GF-D8 (cell line): ENCODE data around the gene PSMG3.

Experiments used
- DNase-seq: peaks from one replicate; lab custom pipeline; 2025; lab: John Stamatoyannopoulos, UW

PSMG3 gene

DNA sequence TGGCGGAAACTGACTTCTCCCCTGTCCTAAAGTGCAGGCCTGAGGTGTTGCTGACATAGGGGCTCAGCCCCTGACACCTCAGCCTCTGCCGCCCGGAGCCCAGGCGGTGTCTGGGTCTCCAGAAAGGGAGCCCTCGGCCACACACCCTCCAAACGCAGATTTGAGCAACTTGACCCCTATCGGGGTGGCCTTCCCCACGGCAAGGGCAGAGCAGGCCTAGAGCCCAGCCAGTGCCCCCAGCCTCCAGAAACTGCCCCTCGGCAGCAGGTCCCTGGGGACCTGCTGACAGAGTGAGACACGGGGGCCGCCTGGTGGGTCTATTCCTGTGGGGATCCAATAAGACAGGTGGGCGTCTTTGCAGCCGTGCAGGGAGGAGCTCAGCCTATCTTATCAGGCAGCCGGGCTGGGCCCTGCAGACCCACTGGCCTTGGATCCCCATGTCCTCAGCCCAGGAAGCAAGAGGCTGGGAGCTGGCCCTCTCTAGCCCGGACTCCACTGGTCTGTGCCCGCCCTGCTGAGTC, 24.9 kb downstream of the PSMG3 start:
- no peak for DNase-seq

DNA sequence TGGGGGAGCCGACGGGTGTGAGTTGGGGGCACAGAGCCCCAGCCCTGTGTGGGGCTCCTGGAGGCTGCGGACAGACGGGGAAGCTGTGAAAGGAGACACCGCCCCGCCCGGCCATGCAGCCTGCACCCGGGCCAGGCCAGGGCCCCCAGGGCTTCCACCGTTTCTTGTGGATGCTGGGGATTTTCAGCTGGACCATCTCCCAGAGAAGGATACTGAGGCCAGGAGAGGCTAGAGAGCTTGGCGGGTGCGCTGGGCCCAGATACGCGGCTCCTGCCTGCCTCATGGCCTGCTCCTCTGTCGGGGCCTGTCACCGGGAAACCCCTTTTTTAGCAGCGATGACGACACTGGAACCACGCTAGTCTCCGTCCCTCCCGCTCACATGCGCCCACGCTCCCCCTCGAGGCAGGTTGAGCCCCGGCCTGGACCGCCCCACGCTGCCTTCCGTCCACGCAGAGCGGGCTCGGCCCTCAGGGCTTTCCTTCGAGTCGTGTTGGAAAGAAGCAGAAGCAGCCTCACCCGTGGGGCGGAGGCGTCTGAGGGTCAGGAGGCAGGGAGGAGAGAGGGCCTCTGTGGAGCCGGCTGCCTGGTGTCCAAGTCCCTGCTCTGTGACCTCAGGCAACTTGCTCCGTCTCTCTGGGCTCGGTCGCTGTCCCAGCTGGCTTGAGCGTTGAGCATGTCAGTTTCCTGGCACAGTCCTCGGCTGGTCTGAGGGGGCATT, 25.5 kb downstream of the PSMG3 start:
- DNase-seq = no peak

DNA sequence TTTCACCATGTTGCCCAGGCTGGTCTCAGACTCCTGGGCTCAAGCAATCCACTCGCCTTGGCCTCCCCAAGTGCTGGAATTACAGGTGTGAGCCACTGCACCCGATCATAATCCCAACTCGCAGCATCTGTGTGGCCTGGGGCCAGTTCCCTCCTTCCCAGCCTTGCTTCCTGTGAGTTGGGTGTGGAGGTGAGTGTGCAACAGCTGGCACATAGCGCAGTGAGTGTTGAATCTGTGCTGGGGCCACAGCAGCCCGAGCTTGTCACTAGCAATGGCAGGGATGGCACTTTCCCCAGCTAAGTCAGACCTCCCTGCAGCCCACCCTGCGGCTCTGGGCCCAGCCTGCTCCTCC, 26.0 kb downstream of the PSMG3 start:
- DNase-seq = no peak

DNA sequence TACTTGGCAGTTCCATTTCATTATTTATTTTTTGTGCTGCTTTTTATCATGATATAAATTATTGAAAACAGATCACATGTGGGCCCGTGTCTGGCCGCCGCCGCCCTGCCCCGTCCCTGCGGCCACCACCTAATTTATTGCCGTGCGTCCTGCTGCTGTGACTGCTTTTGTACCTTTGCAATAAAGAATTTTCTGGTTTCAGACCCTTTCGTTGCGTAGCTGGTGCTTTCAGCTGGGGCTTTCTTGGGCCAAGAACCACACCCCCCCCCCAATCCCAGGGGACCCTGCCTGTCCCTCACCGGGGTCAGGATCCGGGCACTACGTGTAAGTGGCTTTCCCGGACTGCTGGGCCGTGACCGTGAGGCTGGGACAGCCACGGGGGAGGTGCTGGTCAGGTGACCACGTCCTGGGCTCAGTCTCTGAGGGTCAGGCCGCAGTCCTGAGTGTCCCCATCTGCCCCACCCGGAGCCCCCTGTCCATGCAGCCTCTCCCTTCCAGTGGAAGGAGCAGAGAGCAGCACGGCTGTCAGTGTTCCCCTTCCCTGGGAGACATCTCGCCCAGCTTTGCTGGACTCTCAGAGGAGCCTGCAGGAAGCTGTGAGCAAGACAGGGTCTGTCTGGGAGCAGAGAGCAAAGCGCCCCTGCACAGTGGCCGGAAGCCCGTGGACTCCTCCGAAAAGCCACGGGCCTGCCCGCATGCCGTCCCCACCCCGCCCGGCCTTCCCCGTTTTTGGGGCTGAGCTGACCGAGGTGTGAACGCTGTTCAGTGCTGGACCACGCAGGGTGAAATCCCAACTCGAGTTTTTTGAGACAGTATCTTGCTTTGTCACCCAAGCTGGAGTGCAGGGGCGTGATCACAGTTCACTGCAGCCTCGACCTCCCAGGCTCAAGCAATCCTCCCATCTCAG, 26.7 kb downstream of the PSMG3 start:
- no peak for DNase-seq

DNA sequence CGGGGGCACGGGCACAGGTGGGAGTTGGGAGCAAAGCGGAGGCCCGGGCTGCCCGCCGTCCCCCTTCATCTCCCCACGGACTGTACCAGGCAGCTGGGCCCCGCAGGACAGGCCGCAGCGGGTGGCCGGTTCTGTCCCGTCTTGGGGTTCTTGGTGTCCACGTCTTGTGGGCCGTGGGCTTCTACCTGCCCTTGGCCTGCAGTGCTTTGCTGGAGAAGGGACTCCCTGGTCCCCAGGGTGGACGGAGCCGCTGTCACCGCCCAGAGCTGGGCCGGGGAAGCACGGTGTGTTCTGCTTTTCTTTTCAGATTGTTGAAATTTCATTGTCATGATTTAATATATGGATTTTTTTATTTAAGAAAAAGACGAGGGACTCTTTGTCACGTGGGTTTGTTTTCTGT, 27.5 kb downstream of the PSMG3 start:
- no peak for DNase-seq

DNA sequence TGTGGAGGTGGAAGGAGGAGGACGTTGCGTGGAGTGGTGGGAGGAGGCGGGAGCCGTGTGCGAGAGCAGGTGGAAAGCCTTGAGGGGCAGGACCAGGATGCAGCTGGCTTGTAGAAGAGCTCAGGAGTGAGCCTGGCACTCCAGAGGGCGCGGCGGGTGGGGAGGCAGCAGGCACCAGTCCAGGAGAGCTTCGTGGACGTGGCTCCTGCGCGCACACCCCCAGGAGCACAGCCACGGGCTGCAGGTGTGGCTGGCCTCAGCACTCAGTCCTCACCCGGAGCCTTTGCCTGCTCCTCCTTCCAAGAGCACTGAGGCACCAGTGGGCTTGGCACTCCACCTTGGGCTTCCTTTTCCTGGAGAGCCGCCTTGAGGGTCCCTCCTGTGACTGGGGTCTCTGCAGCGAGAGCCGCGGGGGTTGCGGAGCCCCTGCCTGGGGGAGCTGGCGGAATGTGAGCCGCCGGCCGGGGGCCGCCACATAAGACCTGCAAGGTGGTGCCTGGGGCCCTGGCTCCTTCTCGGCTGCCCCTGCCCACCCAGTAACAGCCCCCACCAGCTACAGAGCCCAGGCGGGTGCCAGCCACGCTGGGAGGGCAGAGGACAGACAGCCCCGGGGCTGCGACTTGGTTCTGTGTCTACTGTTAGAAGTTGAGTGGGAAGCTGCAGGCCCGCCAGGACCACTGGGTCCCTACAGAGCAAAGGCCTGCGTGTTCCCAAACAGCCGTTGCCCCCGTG, 28.2 kb downstream of the PSMG3 start:
- DNase-seq = no peak

DNA sequence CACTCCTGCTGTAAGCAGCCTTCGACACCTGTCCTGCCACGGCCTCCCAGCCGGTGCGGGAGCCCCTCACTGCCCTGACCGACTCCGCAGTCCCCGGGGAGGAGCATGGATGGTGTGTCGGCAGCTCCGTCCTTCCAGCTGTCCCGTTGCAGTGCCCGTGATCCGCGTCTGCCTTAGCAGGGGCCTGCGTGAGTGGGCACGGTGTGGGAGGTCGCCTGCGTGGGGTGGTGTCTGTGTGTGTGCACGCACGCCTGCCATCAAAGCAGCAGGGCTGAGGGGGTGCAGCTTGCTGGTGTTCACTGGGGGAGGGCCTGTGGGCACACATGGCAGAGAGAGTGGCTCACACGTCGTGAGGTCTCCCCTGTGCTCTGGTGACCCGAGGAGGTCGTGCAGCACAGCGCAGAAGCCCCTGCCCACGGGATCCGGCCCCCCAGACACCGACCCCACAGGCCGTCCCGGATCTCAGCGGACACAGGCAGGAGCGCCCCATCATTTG, 29.0 kb downstream of the PSMG3 start:
- DNase-seq = no peak

DNA sequence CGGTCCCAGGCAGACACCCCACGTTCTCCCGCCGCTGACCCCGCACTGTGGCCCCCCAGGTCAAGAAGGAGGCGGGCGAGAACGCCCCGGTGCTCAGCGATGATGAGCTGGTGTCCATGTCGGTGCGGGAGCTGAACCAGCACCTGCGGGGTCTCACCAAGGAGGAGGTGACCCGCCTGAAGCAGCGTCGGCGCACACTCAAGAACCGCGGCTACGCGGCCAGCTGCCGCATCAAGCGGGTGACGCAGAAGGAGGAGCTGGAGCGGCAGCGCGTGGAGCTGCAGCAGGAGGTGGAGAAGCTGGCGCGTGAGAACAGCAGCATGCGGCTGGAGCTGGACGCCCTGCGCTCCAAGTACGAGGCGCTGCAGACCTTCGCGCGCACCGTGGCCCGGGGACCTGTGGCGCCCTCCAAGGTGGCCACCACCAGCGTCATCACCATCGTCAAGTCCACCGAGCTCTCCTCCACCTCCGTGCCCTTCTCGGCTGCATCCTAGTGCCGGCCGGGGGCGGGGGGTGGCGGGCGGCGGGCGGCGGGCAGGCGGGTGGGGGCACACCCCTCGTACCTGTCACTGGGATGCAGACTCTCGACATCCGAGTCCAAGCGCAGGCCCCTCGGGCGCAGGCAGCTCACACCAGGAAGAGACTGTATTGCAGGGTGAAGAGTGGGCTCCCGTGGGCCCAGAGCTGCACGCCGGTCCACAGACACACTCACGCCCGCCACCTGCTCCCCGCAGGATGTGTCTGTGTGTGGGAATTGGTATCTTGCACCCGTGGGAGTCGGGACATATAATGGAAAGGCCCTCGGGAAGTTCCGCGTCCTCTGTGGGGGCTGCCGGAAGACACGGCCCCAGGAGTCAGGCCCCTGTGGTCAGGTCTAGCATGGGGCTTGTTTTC, 29.7 kb downstream of the PSMG3 start:
- DNase-seq = no peak

DNA sequence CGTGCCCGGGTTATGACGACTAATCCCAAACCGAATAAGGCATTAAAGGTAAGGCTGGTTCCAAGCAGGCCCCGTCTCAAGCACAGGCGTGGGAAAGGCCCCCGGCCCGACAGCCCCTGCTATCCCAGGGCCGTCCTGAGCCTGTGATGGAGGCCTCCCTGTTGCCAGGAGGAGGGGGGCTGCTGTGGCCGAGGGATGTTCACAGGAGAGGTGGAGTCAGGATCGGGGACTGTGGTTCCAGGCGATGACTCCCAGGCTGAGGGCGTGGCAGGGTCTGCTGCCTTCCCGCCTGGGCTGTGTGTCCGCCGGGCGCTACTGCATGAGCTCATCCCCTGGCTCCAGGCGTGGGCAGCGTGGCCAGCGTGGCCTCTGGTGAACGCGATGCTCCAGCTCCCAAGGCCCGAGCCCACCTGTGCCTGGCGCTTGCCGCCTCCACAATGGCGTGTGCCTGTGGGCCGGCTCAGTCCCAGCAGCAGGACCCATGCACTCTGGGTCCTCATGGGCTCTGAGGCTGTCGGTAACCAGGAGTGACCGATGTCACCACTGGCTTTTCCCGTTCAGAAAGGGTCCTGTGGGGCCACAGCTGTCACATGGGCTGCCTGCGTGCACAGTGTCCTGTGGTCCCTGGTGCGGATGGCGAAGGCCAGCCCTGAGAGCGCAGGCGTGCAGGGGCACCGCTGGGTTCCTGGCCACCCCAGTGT, 30.5 kb downstream of the PSMG3 start:
- no peak for DNase-seq

DNA sequence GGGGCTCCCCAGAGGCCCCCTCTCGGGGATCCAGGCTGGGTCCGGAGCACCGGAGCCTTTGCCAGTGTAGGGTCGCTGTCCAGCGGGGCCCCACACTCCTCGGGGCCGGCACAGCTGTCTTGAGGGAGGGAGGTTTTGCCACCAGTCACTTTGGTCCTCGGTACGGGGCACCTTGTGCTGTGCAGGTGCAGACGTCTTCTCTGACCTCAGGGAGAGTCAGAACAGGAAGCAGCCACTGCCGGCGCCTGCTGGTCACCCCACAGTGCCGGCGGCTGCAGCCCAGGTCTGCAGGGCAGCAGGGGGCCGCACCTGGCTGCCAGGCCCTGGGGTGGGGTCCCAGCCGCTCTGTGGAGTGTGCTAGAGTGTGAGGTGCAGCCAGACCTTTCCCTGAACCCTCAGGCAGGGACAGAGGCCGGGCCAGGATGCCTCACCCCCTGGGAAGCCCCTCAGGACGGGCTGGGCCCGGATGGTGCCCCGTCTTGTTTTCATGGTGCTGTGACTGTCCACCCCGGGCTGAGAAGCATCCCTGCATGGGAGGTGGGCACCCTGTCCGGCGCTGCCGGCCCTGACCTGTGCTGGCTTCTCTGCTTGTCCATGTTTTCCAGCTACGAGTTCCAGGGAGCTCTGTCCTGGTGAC, 31.2 kb downstream of the PSMG3 start:
- no peak for DNase-seq

DNA sequence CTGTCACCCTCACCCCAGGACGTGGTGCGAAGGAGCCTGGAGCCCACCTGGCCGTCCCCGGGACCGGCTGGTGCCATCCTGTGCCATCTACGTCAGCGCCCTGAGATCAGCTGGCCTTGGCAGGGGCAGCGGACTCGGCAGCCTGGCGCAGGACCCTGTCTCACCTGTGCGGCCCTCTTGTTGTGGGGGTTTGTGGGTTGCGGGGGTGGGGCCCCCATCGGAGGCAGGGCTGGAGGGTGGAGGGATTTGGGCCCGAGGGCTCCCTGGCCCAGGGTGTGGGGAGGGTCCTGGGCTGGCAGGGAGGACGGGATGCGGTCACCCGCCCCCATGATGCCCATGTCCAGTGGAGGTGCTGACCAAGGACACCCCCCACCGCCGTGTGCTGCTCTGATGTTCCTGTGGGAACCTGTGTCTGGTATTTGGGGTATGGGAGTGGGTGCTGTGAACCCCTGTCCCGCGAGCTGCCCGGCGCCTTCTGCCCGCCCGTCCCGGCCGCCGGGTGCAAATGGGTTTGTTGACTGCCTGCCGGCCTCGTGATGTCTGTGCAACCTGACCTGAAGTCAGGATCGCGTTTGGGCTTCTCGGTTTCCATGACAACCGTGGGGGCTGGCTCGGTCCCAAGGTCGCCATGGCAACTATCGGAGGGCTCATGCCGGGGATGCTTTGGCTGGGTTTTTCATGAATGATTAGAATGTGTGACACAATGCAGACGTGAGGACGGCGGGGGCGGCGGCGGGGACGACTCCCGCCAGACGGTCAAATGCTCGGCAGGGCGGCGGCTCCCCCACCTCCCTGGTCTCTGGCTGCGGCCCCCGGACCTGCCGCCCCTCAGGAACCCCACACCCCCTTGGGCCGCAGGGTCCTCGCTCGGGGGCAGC, 32.1 kb downstream of the PSMG3 start:
- no peak for DNase-seq

DNA sequence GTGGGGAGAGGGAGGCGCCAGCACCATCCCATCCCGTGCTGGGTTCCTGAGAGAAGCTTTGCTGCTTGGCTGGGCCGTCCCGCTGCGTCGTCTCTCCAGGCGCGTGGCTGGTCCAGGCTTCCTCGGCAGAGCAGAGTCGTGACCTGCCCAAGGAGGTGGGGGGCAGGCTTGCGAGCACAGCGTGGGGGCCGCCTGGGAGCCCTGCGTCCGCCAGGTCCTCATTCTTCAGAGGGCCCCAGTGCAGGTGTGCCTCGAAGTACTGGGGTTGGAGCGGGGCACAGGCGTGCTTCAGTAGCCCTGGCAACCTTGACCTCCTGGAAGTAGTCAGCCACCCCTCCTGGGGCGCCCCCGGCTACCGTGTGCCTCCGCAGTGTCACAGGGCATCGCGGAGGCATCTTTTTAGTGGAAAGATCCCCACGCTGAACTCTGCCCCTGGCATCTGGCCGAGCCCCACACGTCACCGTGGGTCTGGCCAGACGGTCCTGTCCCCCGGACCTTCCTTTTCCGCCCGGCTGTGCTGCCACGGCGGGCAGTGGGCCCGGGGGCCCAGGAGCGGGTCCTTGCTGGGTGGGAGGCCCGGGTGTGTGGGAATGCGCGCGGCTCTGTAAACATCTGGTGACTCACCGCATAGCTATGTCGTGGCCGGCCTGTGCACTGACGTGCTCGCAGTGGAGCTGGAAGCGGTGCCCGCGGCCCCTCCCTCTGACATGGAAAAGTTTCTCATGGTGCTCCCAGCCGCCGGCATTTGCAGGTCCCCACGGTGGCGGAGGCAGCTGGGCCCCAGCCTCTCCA, 32.9 kb downstream of the PSMG3 start:
- DNase-seq = no peak

DNA sequence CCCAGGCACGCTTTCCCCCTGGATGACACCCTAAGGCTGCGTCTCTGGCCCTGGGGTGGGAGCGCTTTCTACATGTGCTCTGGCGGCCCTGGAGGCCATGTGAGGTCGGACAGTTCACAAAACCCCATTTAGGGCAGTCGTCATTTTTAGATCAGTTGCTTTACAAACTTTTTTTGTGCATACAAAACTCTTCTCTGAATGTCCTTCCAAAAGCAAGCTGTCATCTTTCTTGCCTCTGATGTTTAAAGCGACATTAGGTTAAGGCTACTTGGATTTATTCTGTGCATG, 33.4 kb downstream of the PSMG3 start:
- no peak for DNase-seq

DNA sequence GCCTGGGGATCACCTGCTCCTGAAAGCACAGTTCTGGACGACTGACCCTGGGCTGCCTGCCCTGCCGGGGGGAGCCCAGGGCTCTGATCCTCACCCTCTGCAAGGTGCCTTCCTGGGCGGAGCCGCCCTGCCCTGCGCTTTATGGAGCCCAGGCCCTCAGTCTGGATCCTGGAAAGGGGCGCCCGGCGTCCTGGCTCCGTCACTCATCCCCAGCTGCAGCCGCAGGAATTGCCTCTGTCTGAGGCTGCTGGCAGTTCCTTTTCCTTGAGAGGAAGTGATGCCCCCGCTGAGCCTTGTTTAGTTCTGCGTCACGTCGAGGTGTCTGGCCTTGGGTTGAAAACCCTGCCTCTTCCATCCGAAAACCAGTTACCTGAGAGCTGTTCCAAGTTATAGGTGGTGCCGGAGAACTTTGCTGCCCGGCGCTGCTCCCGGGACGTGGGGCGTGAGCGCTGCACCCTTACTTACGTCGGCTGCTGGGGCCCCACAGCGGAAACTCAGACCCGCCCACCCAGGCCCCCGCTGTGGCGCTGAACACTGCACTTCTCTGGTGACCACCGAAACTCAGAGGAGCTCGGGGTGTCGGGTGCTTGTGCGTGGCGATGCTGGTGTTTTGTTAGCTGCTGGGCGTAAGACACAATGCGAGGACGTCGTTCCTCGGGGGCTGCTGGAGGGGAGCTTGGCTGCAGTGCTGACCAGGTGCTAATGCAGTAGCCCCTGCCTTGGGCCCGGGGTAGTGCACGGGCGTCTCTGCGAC, 34.0 kb downstream of the PSMG3 start:
- no peak for DNase-seq

DNA sequence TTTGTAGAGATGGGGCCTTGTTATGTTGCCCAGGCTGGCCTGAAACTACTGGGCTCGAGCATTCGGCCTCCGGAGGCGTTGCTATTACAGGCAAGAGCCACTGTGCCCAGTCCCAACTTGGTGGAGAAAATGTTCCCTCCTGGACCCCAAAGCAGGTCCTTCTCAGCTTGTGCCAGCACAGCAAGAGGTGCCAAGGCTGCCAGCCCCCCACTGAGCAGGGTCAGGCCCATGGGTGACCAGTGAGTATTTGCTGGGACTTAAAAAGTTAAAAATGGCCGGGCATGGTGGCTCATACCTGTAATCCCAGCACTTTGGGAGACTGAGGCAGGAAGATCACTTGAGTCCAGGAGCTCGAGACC, 34.8 kb downstream of the PSMG3 start:
- DNase-seq = no peak

DNA sequence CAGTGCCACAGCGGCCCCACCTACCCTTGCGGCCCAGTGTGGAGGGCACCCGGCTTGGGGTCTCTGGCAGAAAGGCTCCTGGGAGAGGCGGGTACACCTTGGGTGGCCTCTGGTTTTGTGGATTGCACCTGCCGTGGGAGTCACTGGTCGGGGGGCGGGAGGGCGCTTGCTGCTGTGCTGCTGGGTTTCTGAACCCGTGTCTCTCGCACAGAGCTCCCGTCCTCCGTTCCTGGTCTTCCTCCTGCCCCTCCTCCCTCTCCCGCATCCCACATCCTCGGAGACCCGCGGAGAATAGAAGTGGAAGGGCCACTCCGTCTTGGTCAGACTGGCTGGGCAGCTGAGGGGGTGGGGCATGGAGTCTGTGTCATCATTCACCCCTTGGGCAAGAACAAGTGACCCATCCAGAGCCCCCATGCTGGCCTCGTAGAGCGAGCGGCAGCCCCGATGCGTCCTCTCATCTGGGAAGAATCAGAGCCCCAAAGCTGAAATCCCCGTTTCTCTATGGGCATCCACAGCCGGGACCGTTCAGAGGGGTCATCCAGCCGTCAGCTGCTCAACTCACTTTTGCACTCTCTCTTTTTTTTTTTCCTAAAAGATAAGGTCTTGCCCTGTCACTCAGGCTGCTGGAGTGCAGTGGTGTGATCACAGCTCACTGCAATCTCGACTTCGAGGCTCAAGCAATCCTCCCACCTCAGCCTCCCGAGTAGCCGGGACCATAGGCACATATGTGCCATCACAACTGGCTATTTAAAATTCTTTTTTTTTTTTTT, 35.3 kb downstream of the PSMG3 start:
- no peak for DNase-seq
